ENCODE data around the gene C11orf98. TPM values are rescaled to one million over a fixed set of nuclear protein-coding genes. Genes with fewer than 3 reads are reported as not detected.
A peak's percentile ranks its signal among the peaks of the same experiment; 100 is the strongest.

Gene C11orf98
- total RNA-seq, 1 experiment from 2014 or later = 139 TPM

- no CpG with 5 or more reads among the region's 8 CpGs for WGBS (ENCODE audit: extremely low coverage, insufficient read length, low lambda C conversion rate)
- Histone ChIP-seq H4K91ac (ENCODE audit: insufficient read length, low read depth, low read length) (no peak overlapping the region), H4K20me1 (ENCODE audit: control insufficient read depth, insufficient read depth, insufficient read length) (no peaks in the 10 kb centered on the region), H2BK20ac (ENCODE audit: low read depth, low read length, poor library complexity, severe bottlenecking) (no peak overlapping the region), H2AFZ (ENCODE audit: low read length) (no peak overlapping the region), H3K4ac (ENCODE audit: low read depth, low read length) (no peak overlapping the region), H4K5ac (ENCODE audit: insufficient read length, low read depth, low read length) (no peak overlapping the region), H3K4me1 (ENCODE audit: insufficient read depth, low read length) (no peaks in the 10 kb centered on the region), H2BK15ac (ENCODE audit: low read depth, low read length) (no peak overlapping the region), H3K9ac (ENCODE audit: extremely low read depth, insufficient read length, low read length) (no peak overlapping the region), H3K9me3 (ENCODE audit: control insufficient read depth, low read depth, low read length) (no peaks in the 10 kb centered on the region), H2BK12ac (ENCODE audit: insufficient read length, low read depth, low read length) (no peak overlapping the region), H2BK5ac (ENCODE audit: insufficient read length, low read length) (no peak overlapping the region), H3K23ac (ENCODE audit: insufficient read length, low read depth, low read length) (no peak overlapping the region), H3T11ph (ENCODE audit: low read length) (no peak overlapping the region), H3K14ac (ENCODE audit: insufficient read depth, low read length) (no peak overlapping the region), H3K56ac (ENCODE audit: insufficient read length, low read depth, low read length) (no peak overlapping the region), H2AK5ac (ENCODE audit: insufficient read length, low read length) (no peak overlapping the region), H3K27me3 (ENCODE audit: insufficient read depth, low read length) (no peaks in the 10 kb centered on the region), H4K8ac (replicated peaks; ENCODE audit: insufficient read length, low read depth, low read length) (no peak overlapping the region), H3K79me2 (ENCODE audit: insufficient read depth, low read length) (no peaks in the 10 kb centered on the region), H3K79me1 (ENCODE audit: insufficient read depth, low read depth, low read length, poor library complexity, severe bottlenecking) (no peaks in the 10 kb centered on the region), H3K27ac (ENCODE audit: insufficient read length, low read depth, low read length) (no peak overlapping the region), H3K23me2 (ENCODE audit: insufficient read length, low read depth, low read length, poor library complexity, severe bottlenecking) (peaks cover 13% of the 10 kb centered on the region), H2BK120ac (ENCODE audit: low read depth, low read length, poor library complexity, severe bottlenecking) (no peak overlapping the region), H3K4me2 (ENCODE audit: insufficient read depth, insufficient read length, low read length) (no peak overlapping the region), H3K18ac (ENCODE audit: insufficient read length, low read depth, low read length) (no peak overlapping the region)
- H3K27me3 Mint-ChIP-seq (ENCODE audit: low read depth) = peaks cover 4% of the 10 kb centered on the region
- no peak for DNase-seq
- TF ChIP-seq CTCF (conservative IDR thresholded peaks at IDR 0.05) = no peak
- H3K4me3 Mint-ChIP-seq = peak overlapping the region in 1 of 2 experiments; percentile 41; a peak in 2 of 5 replicates
- no peaks in the 10 kb centered on the region for H3K9me3 Mint-ChIP-seq
- H3K4me1 Mint-ChIP-seq = peaks cover 17 to 29% of the 10 kb centered on the region in 2 experiments
- H3K36me3 Mint-ChIP-seq (ENCODE audit: insufficient read depth in 1 of 3, low read depth in 3 of 3) = peaks cover 2 to 18% (median 15%) of the 10 kb centered on the region in 3 experiments
- H3K27ac Mint-ChIP-seq = peak overlapping the region; percentile 11 to 87 (median 77); a peak in 3 of 7 replicates
Measured at GRCh38 chr11:62614275-62614674, 50.7 kb downstream of the C11orf98 start.
